Melanocyte of skin (primary cell): ENCODE results near the gene FAM120B. TPM values are rescaled to one million over a fixed set of nuclear protein-coding genes. Genes with fewer than 3 reads are reported as not detected.

Experiments used
- small RNA-seq, 2 donors: library from RNA; depleted of rRNA; stranded (forward); fragments of <200 nt; gene quantifications; one replicate each; pipeline ENCODE3, GENCODE V24; 2012
- total RNA-seq, 2 donors: library from RNA; depleted of rRNA; stranded (reverse); fragments of >200 nt; gene quantifications; 2 replicates each; pipeline ENCODE4 v1.2.3, GENCODE V29; 2012

FAM120B gene, protein sequence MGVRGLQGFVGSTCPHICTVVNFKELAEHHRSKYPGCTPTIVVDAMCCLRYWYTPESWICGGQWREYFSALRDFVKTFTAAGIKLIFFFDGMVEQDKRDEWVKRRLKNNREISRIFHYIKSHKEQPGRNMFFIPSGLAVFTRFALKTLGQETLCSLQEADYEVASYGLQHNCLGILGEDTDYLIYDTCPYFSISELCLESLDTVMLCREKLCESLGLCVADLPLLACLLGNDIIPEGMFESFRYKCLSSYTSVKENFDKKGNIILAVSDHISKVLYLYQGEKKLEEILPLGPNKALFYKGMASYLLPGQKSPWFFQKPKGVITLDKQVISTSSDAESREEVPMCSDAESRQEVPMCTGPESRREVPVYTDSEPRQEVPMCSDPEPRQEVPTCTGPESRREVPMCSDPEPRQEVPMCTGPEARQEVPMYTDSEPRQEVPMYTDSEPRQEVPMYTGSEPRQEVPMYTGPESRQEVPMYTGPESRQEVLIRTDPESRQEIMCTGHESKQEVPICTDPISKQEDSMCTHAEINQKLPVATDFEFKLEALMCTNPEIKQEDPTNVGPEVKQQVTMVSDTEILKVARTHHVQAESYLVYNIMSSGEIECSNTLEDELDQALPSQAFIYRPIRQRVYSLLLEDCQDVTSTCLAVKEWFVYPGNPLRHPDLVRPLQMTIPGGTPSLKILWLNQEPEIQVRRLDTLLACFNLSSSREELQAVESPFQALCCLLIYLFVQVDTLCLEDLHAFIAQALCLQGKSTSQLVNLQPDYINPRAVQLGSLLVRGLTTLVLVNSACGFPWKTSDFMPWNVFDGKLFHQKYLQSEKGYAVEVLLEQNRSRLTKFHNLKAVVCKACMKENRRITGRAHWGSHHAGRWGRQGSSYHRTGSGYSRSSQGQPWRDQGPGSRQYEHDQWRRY
- total RNA-seq: 10 to 100 TPM; 10.7 to 12.3 TPM

GRCh38 chr6:170306324-170307079 lies at the start of gene FAM120B:
Gene FAM120B, plus strand, starts transcription at chr6:170306758. Its CDS starts 10,633 bp downstream, at chr6:170317391.

DNA sequence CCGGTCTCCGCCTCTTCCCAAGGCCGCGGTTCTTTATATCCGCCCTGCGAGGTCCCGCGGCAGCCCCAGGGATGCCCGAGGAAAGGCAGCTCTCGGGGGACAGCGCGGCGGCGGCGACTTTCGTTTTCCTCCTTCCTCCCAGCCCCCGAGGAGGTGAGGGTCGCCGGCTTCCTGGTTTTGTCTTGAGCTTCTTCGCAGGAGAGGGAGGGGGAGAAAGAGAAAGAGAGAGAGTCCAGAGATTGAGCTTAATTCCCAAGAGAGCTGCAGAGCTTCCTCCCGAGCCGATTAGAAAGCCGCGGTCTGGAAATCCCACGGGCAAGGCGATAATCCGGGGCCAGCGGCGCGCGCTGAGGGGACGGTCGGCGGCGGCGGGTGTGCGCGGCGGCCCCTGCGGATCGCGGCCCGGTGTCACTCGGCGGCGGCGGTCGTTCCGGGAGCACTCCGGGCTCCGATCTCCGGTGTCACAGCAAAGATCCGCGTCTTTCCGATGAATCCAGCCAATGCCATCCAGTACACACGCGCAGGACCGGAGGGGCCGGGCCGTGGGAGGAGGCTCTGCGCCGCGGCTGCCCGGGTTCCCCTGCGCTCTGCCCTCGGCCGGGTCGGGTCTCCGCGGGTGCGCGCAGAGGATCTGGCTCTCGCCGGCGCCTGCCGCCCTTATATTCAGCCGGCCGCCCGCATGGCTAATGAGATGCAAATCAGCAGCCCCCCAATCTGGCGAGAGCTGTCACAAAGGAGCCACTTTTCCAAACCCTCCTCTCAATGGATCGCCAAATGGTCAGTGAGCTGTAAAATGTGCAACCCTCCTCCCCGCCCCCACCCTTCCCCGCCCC lies 16.0 kb upstream of the FAM120B start, which contains the start of gene DLL1:
Gene DLL1 (minus strand): TSS at position 783 of the 833 bp plus-strand sequence. CDS start 939 bp downstream, outside the sequence.

Small RNA genes lying within 50 kb of the gene (small RNA-seq; reads per million reads assigned to genes)
- gene MIR4644: 0 to 0.35 reads per million in 2 donors

Other genes starting within 250 kb of the FAM120B start
- gene DLL1, start 15.7 kb upstream of the FAM120B start, total RNA-seq: 1 to 10 TPM; 1.0 to 1.7 TPM
- gene PSMB1, start 246.5 kb downstream of the FAM120B start, total RNA-seq: 100 to 1,000 TPM; 269 to 405 TPM
- 10 to 100 TPM; 13.1 to 26.3 TPM for gene TBP, start 247.6 kb downstream of the FAM120B start, total RNA-seq